Testis (tissue), 3 donors: ENCODE results near the gene TBC1D22A. TPM values are rescaled to one million over a fixed set of nuclear protein-coding genes. Genes with fewer than 3 reads are reported as not detected.
A peak's percentile ranks its signal among the peaks of the same experiment; 100 is the strongest.

Experiments used
- DNase-seq: peaks from one replicate; pipeline ENCODE4 v3.0.0-alpha.2; 2019
- H3K27ac ChIP-seq, 2 donors: fragments of 200-600 bp; sonication (generic); one replicate each; pipeline ENCODE4 v1.5.1; 2019
- H3K27me3 ChIP-seq: fragments of 200-600 bp; sonication (generic); one replicate; pipeline ENCODE4 v1.5.1; 2019
- H3K36me3 ChIP-seq: fragments of 200-600 bp; sonication (generic); one replicate; pipeline ENCODE4 v1.5.1; 2017; ENCODE audit warnings: low read depth; ENCODE audit errors: missing control alignments
- H3K4me1 ChIP-seq: fragments of 200-600 bp; sonication (generic); one replicate; pipeline ENCODE4 v1.5.1; 2019
- H3K4me3 ChIP-seq, 2 donors: fragments of 200-600 bp; sonication (generic); one replicate each; pipeline ENCODE4 v1.5.1; 2017 to 2019
- H3K9me3 ChIP-seq: fragments of 200-600 bp; sonication (generic); one replicate; pipeline ENCODE4 v1.5.1; 2017
- POLR2A ChIP-seq: fragments of 450-650 bp; IDR thresholded peaks from one replicate; pipeline ENCODE4 v1.6.1; 2017; ENCODE audit warnings: antibody characterized with exemption, mild to moderate bottlenecking, moderate library complexity
- WGBS, 2 donors: methylation state at CpG; one replicate each; pipeline ENCODE4 v1.1.5; 2018; 5-methylcytosine and 5-hydroxymethylcytosine counted together
- intact Hi-C: fragments of 100-400 bp; cut with DNase I; formaldehyde crosslinking; loops from one replicate; pipeline ENCODE4 v1.15.1; 2023; ENCODE audit warnings: low total_unique reads
- polyA plus RNA-seq: library from polyadenylated mRNA; stranded (reverse); fragments of 350-450 nt; fragmentation: Illumina TruSeq; extraction: RNeasy Lipid Tissue Mini Kit (QIAGEN cat#74804); gene quantifications from one replicate; pipeline ENCODE4 v1.2.3, GENCODE V29; 2014; ENCODE audit warnings: low read depth, low replicate concordance; ENCODE audit not compliant: insufficient read depth
- total RNA-seq, 2 donors: library from RNA; depleted of rRNA; stranded (reverse); fragments of >200 nt; gene quantifications; one replicate each; pipeline ENCODE4 v1.2.3, GENCODE V29; 2016
- TF ChIP-seq, protein P1 (sequence below), 3 experiments: fragments of 450-650 bp in 2 of 3; fragments of 200-600 bp in 1 of 3; sonication (generic) in 1 of 3; IDR thresholded peaks; one replicate each; pipeline ENCODE4 v1.5.1; 2016 to 2019; ENCODE audit warnings: antibody characterized with exemption in 3 of 3, mild to moderate bottlenecking in 2 of 3, moderate library complexity in 1 of 3

The TBC1D22A gene
- total and polyA plus RNA-seq, 3 donors from 2014 or later, result 16.6 to 32.8 (median 28.5) TPM

- TF ChIP-seq, protein P1, sequence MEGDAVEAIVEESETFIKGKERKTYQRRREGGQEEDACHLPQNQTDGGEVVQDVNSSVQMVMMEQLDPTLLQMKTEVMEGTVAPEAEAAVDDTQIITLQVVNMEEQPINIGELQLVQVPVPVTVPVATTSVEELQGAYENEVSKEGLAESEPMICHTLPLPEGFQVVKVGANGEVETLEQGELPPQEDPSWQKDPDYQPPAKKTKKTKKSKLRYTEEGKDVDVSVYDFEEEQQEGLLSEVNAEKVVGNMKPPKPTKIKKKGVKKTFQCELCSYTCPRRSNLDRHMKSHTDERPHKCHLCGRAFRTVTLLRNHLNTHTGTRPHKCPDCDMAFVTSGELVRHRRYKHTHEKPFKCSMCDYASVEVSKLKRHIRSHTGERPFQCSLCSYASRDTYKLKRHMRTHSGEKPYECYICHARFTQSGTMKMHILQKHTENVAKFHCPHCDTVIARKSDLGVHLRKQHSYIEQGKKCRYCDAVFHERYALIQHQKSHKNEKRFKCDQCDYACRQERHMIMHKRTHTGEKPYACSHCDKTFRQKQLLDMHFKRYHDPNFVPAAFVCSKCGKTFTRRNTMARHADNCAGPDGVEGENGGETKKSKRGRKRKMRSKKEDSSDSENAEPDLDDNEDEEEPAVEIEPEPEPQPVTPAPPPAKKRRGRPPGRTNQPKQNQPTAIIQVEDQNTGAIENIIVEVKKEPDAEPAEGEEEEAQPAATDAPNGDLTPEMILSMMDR (IDR thresholded peaks at IDR 0.05), result no peak
- TF ChIP-seq POLR2A, result no peak
- DNase-seq, result peak; percentile 7
Measured at GRCh38 chr22:47195156-47195483, 432.7 kb downstream of the TBC1D22A start.

GRCh38 chr22:47195484-47196165, 433.2 kb downstream of the TBC1D22A start:
- 44 to 67% methylated on average over 12 to 15 of the region's 15 CpGs for WGBS, 2 donors
- TF ChIP-seq POLR2A, result no peak
- TF ChIP-seq, protein P1 (IDR thresholded peaks at IDR 0.05), result no peak
- Histone ChIP-seq H3K4me3 (no peak overlapping the region), H3K36me3 (no peaks in the 10 kb centered on the region), H3K27ac (no peak overlapping the region), H3K27me3 (no peaks in the 10 kb centered on the region), H3K9me3 (no peaks in the 10 kb centered on the region), H3K4me1 (peaks cover 9% of the 10 kb centered on the region)
- peak; percentile 15 for DNase-seq
- intact Hi-C loops, result no loop called here

More at GRCh38 chr22:47195156-47195483, 432.7 kb downstream of the TBC1D22A start:
- intact Hi-C loops, result no loop called here
- no peaks in the 10 kb centered on the region for H3K9me3 ChIP-seq
- peaks cover 4% of the 10 kb centered on the region for H3K4me1 ChIP-seq
- no peak overlapping the region for H3K27ac ChIP-seq
- no peaks in the 10 kb centered on the region for H3K27me3 ChIP-seq
- H3K36me3 ChIP-seq, result no peaks in the 10 kb centered on the region
- H3K4me3 ChIP-seq, result no peak overlapping the region
- 94 to 98% methylated on average over 4 to 9 of the region's 9 CpGs for WGBS, 2 donors

- Histone ChIP-seq H3K27ac (no peak overlapping the region), H3K9me3 (no peaks in the 10 kb centered on the region), H3K36me3 (no peaks in the 10 kb centered on the region), H3K4me1 (peaks cover 12% of the 10 kb centered on the region), H3K4me3 (no peak overlapping the region), H3K27me3 (no peaks in the 10 kb centered on the region)
- peak; percentile 7 for DNase-seq
- intact Hi-C loops, result no loop called here
- WGBS, 2 donors, result 83 to 90% methylated on average over 5 of the region's 5 CpGs
- TF ChIP-seq POLR2A, result no peak
- TF ChIP-seq, protein P1 (IDR thresholded peaks at IDR 0.05), result no peak
Measured at GRCh38 chr22:47196166-47196849, 433.9 kb downstream of the TBC1D22A start.

DNA sequence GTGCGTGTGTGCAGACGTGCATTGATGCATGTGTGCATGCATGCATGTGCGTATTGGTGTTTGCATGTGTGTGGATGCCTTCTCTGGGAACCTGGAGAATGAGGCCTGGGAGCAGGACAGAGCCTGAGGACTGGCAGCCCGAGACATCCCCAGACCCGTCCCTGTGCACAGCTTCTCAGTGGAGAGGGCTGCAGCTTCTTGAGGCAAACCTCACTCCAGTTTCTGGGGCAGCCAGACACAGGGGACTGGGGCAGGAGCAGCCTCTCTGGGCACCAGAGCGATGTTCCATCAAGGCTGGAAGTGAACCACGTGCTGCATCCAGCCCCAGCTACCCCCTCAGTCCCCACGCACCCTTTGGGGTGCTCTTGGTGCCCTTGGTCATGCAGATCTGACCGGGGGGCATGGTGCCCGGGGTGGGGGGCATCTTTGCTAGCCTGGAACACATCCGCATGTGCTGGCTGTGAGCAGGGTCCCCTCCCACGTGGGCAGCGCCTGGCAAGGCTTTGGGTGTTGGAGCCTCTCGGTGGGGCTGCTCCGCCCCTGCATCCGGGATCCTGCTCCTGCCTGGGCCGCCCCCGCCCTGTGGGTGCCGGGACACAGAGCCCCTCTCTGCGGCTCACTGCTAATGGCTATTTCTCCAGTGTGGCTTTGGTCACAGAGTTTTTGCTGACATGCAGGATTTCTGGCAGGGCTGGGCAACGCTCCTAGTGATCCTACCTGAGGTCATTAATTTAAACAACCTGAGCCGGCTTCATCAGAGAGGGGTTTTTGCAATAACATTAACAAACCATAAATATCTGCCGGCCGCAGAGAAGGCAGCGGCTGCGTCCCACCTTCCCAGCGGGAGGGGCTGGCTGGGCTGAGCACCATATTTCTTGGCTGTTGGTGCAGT, 434.7 kb downstream of the TBC1D22A start:
- 74 to 76% methylated on average over 12 to 27 of the region's 27 CpGs for WGBS, 2 donors
- no peaks in the 10 kb centered on the region for H3K27me3 ChIP-seq
- H3K36me3 ChIP-seq, result no peaks in the 10 kb centered on the region
- intact Hi-C loops, result no loop called here
- H3K27ac ChIP-seq, result no peak overlapping the region
- TF ChIP-seq POLR2A, result no peak
- TF ChIP-seq, protein P1 (IDR thresholded peaks at IDR 0.05), result no peak
- H3K9me3 ChIP-seq, result no peaks in the 10 kb centered on the region
- DNase-seq, result peak; percentile 11
- H3K4me3 ChIP-seq, result no peak overlapping the region
- peaks cover 12% of the 10 kb centered on the region for H3K4me1 ChIP-seq
